ENCODE data around the gene C1QC. TPM values are rescaled to one million over a fixed set of nuclear protein-coding genes. Genes with fewer than 3 reads are reported as not detected.

The C1QC gene
- total RNA-seq, 1 experiment from 2014 or later: not detected

GRCh38 chr1:22602060-22602740 is 41.2 kb upstream of the C1QC start:
- no TSS peak for BruUV-seq (replicated peaks)
- no peak overlapping the region for H3K27ac ChIP-seq (ENCODE audit: low read depth, low read length, poor library complexity, severe bottlenecking)
- intact Hi-C loops (cut with micrococcal nuclease; ENCODE audit: unreplicated experiment): no loop called here
- CTCF ChIA-PET: no interaction called here
- DNase-seq (ENCODE audit: low spot score): no peak
- no peak overlapping the region for H3K4me3 ChIP-seq (ENCODE audit: low read depth, low read length, poor library complexity, severe bottlenecking)
- no peaks in the 10 kb centered on the region for H3K9me3 ChIP-seq (ENCODE audit: low read depth, low read length, poor library complexity, severe bottlenecking)
- H3K4me1 ChIP-seq (ENCODE audit: insufficient read depth, low read length, poor library complexity, severe bottlenecking): no peaks in the 10 kb centered on the region
- POLR2A ChIA-PET (ENCODE audit: low non-redundant PET): interaction anchor here (0.6 kb wide), 1 partner anchor 125 kb away, joined by 3 read pairs; no protein-coding TSS in a partner anchor
- no peaks in the 10 kb centered on the region for H3K36me3 ChIP-seq (ENCODE audit: insufficient read depth, low read length, poor library complexity, severe bottlenecking)
- TF ChIP-seq EZH2 (IDR thresholded peaks at IDR 0.05; ENCODE audit: borderline replicate concordance, low read depth, low read length, poor library complexity, severe bottlenecking): no peak
- no peak for TF ChIP-seq CTCF (conservative IDR thresholded peaks at IDR 0.05; ENCODE audit: low read depth, low read length)
- H3K27me3 ChIP-seq (replicated peaks; ENCODE audit: insufficient read depth, low read depth, low read length, poor library complexity): peaks cover 78% of the 10 kb centered on the region

- POLR2A ChIA-PET (ENCODE audit: low non-redundant PET): no interaction called here
- intact Hi-C loops (cut with micrococcal nuclease; ENCODE audit: unreplicated experiment): no loop called here
- TF ChIP-seq CTCF (conservative IDR thresholded peaks at IDR 0.05; ENCODE audit: low read depth, low read length) (no peak), EZH2 (IDR thresholded peaks at IDR 0.05; ENCODE audit: borderline replicate concordance, low read depth, low read length, poor library complexity, severe bottlenecking) (no peak)
- H3K36me3 ChIP-seq (ENCODE audit: insufficient read depth, low read length, poor library complexity, severe bottlenecking): no peaks in the 10 kb centered on the region
- no peak overlapping the region for H3K27ac ChIP-seq (ENCODE audit: low read depth, low read length, poor library complexity, severe bottlenecking)
- DNase-seq (ENCODE audit: low spot score): no peak
- H3K4me3 ChIP-seq (ENCODE audit: low read depth, low read length, poor library complexity, severe bottlenecking): no peak overlapping the region
- H3K4me1 ChIP-seq (ENCODE audit: insufficient read depth, low read length, poor library complexity, severe bottlenecking): no peaks in the 10 kb centered on the region
- CTCF ChIA-PET: no interaction called here
- no peaks in the 10 kb centered on the region for H3K9me3 ChIP-seq (ENCODE audit: low read depth, low read length, poor library complexity, severe bottlenecking)
- peaks cover 85% of the 10 kb centered on the region for H3K27me3 ChIP-seq (replicated peaks; ENCODE audit: insufficient read depth, low read depth, low read length, poor library complexity)
- no TSS peak for BruUV-seq (replicated peaks)
These were observed 37.3 kb upstream of the C1QC start for GRCh38 chr1:22606161-22606560.

GRCh38 chr1:22607154-22607553 is 36.3 kb upstream of the C1QC start:
- ChIA-PET CTCF (no interaction called here), POLR2A (ENCODE audit: low non-redundant PET) (interaction anchor here (0.7 kb wide), 1 partner anchor 815 kb away, joined by 4 read pairs; no protein-coding TSS in a partner anchor)
- Histone ChIP-seq H3K4me3 (ENCODE audit: low read depth, low read length, poor library complexity, severe bottlenecking) (no peak overlapping the region), H3K27ac (ENCODE audit: low read depth, low read length, poor library complexity, severe bottlenecking) (no peak overlapping the region), H3K36me3 (ENCODE audit: insufficient read depth, low read length, poor library complexity, severe bottlenecking) (no peaks in the 10 kb centered on the region), H3K4me1 (ENCODE audit: insufficient read depth, low read length, poor library complexity, severe bottlenecking) (no peaks in the 10 kb centered on the region), H3K9me3 (ENCODE audit: low read depth, low read length, poor library complexity, severe bottlenecking) (no peaks in the 10 kb centered on the region), H3K27me3 (replicated peaks; ENCODE audit: insufficient read depth, low read depth, low read length, poor library complexity) (peaks cover 92% of the 10 kb centered on the region)
- TF ChIP-seq CTCF (conservative IDR thresholded peaks at IDR 0.05; ENCODE audit: low read depth, low read length) (no peak), EZH2 (IDR thresholded peaks at IDR 0.05; ENCODE audit: borderline replicate concordance, low read depth, low read length, poor library complexity, severe bottlenecking) (no peak)
- no peak for DNase-seq (ENCODE audit: low spot score)
- intact Hi-C loops (cut with micrococcal nuclease; ENCODE audit: unreplicated experiment): no loop called here
- no TSS peak for BruUV-seq (replicated peaks)

Data from A673 (cell line).